T-helper 1 cell treated with Interleukin-12 subunit alpha and Interleukin-12 subunit beta and Interleukin-4 antibody, amounts not matched to agents 30 μg/mL and 1 μg/mL, for 36 hours (primary cell): Measurements from ENCODE around the gene SLC34A1.

Experiments used
- H3K27ac Mint-ChIP-seq: one replicate; pipeline ENCODE4 v1.8.0; 2021; ENCODE audit warnings: mild to moderate bottlenecking, mixed read lengths
- H3K27me3 Mint-ChIP-seq: one replicate; pipeline ENCODE4 v1.8.0; 2021; ENCODE audit warnings: low read depth, mixed read lengths
- H3K36me3 Mint-ChIP-seq: one replicate; pipeline ENCODE4 v1.8.0; 2021; ENCODE audit warnings: low read depth, mixed read lengths
- H3K4me1 Mint-ChIP-seq: one replicate; pipeline ENCODE4 v1.8.0; 2021; ENCODE audit warnings: low read depth, mixed read lengths
- H3K4me3 Mint-ChIP-seq: one replicate; pipeline ENCODE4 v1.8.0; 2021; ENCODE audit warnings: mild to moderate bottlenecking, moderate library complexity, mixed read lengths
- H3K9me3 Mint-ChIP-seq: one replicate; pipeline ENCODE4 v1.8.0; 2021; ENCODE audit warnings: mixed read lengths

SLC34A1 gene

DNA sequence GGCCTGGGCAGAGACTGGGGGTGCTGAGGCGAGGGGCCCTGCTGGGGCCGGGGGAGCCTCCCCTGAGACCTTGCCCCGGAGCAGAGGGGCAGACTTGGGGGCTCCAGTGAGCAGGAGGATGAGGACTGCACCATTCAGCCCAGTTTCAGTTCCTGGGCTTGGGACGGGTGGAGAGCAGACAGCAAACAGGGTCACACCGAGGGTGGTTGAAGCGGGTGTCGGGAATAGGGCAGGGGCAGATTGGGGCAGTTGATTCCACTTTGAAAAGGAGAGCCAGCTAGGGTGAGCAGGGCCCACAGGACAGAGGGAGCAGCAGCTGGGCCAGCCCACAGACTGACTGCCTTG lies 46.7 kb downstream of the SLC34A1 start:
- Mint-ChIP-seq H3K4me1 (peaks cover 49% of the 10 kb centered on the region), H3K36me3 (peaks cover 44% of the 10 kb centered on the region), H3K4me3 (peak overlapping the region; percentile 71), H3K9me3 (no peaks in the 10 kb centered on the region), H3K27me3 (no peaks in the 10 kb centered on the region), H3K27ac (peak overlapping the region; percentile 86)

GRCh38 chr5:177431317-177432142 lies 47.3 kb downstream of the SLC34A1 start:
- no peaks in the 10 kb centered on the region for H3K27me3 Mint-ChIP-seq
- H3K4me1 Mint-ChIP-seq = peaks cover 49% of the 10 kb centered on the region
- peaks cover 44% of the 10 kb centered on the region for H3K36me3 Mint-ChIP-seq

GRCh38 chr5:177432143-177432838 lies 48.1 kb downstream of the SLC34A1 start:
- Mint-ChIP-seq H3K4me3 (peak overlapping the region; percentile 78), H3K9me3 (no peaks in the 10 kb centered on the region), H3K27me3 (no peaks in the 10 kb centered on the region), H3K27ac (peak overlapping the region; percentile 86), H3K36me3 (peaks cover 50% of the 10 kb centered on the region), H3K4me1 (peaks cover 51% of the 10 kb centered on the region)

More at GRCh38 chr5:177431317-177432142, 47.3 kb downstream of the SLC34A1 start:
- Mint-ChIP-seq H3K4me3 (peak overlapping the region; percentile 78), H3K27ac (peak overlapping the region; percentile 86), H3K9me3 (no peaks in the 10 kb centered on the region)

- no peaks in the 10 kb centered on the region for H3K27me3 Mint-ChIP-seq
- no peak overlapping the region for H3K27ac Mint-ChIP-seq
- H3K4me1 Mint-ChIP-seq = peaks cover 51% of the 10 kb centered on the region
- H3K36me3 Mint-ChIP-seq = peaks cover 53% of the 10 kb centered on the region
- H3K9me3 Mint-ChIP-seq = no peaks in the 10 kb centered on the region
- H3K4me3 Mint-ChIP-seq = no peak overlapping the region
These were observed 48.8 kb downstream of the SLC34A1 start for GRCh38 chr5:177432839-177433657.

- peaks cover 60% of the 10 kb centered on the region for H3K36me3 Mint-ChIP-seq
- no peak overlapping the region for H3K4me3 Mint-ChIP-seq
- no peaks in the 10 kb centered on the region for H3K27me3 Mint-ChIP-seq
- no peak overlapping the region for H3K27ac Mint-ChIP-seq
- no peaks in the 10 kb centered on the region for H3K9me3 Mint-ChIP-seq
- peaks cover 50% of the 10 kb centered on the region for H3K4me1 Mint-ChIP-seq
These were observed 49.5 kb downstream of the SLC34A1 start for GRCh38 chr5:177433658-177434217.

- Mint-ChIP-seq H3K36me3 (peaks cover 53% of the 10 kb centered on the region), H3K9me3 (no peaks in the 10 kb centered on the region), H3K4me1 (peaks cover 43% of the 10 kb centered on the region), H3K27me3 (no peaks in the 10 kb centered on the region), H3K27ac (peak overlapping the region; percentile 62), H3K4me3 (peak overlapping the region; percentile 31)
These were observed 50.2 kb downstream of the SLC34A1 start for GRCh38 chr5:177434437-177434836.

DNA sequence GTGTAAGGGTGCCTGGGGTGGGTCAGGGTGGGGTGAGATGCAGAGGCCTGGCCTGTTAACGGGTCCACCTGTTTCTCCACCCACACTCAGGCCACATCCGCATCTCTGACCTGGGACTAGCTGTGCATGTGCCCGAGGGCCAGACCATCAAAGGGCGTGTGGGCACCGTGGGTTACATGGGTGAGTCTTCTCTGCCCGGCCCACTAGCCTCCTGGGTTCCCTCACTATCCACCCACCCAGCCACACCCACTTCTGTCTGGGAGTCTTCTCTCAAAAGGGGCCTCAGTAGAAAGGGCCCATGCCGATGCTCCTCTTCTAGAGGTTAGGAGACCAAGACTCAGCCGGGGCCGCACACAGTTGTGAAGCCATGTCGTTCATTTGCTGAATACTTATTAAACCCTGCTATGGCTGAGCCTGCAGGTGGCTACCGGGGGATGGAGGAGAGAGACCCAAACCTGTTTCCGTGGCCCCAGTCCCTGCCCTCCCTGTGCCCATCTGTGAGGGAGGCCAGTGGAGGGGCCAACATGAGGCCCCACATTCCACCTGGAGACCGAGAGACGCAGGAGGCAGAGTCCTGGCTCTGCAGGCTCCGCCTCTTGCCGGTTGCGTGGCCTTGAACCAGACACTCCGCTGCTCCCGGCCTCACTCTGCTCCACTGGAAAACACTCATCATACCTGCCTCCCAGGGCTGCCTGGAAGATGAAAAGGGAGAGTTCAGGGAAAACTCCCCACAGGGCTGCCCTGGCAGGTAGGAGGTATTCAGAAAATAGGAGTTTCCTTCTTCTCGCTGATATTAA lies 50.9 kb downstream of the SLC34A1 start:
- Mint-ChIP-seq H3K4me3 (no peak overlapping the region), H3K9me3 (no peaks in the 10 kb centered on the region), H3K27me3 (no peaks in the 10 kb centered on the region), H3K36me3 (peaks cover 56% of the 10 kb centered on the region), H3K4me1 (peaks cover 37% of the 10 kb centered on the region), H3K27ac (no peak overlapping the region)

DNA sequence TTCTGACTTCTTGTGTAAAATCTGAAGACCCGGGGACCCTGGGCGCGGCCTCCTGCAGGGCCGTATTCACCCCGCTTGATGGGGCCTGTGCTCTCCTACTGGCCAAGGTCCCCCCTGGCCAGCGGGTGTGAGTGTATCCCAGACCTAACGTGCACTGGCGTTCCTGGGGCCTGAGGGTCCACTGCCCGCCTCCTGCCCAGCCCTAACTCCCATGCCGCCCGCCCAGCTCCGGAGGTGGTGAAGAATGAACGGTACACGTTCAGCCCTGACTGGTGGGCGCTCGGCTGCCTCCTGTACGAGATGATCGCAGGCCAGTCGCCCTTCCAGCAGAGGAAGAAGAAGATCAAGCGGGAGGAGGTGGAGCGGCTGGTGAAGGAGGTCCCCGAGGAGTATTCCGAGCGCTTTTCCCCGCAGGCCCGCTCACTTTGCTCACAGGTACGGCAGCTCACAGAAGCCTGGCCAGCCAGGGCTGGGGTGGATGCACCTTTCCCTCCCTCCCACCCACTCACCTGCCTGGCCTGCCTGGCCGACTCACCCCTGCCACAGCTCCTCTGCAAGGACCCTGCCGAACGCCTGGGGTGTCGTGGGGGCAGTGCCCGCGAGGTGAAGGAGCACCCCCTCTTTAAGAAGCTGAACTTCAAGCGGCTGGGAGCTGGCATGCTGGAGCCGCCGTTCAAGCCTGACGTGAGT lies 51.8 kb downstream of the SLC34A1 start:
- Mint-ChIP-seq H3K4me1 (peaks cover 29% of the 10 kb centered on the region), H3K36me3 (peaks cover 48% of the 10 kb centered on the region), H3K9me3 (no peaks in the 10 kb centered on the region), H3K4me3 (no peak overlapping the region), H3K27me3 (no peaks in the 10 kb centered on the region), H3K27ac (no peak overlapping the region)

DNA sequence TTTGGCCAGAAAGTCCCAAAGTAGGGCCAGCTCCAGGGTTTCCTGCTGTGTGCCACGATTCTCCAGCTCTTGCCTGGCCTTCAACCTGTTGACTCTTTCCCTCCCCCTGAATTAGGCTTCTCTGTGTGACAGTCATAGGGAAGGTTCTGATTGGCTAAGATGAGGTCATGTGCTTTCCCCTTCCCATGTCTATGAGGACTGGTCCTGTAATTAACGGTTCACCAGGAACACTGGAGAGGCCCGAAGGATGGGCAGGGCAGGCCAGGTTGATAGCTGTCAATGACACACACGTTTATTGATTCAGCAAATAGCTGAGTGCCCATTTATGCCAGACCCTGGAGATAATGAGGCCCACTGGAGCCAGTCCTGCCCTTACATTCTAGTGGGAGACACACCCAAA lies 53.4 kb downstream of the SLC34A1 start:
- peaks cover 50% of the 10 kb centered on the region for H3K36me3 Mint-ChIP-seq
- H3K27me3 Mint-ChIP-seq = no peaks in the 10 kb centered on the region
- no peak overlapping the region for H3K4me3 Mint-ChIP-seq
- no peak overlapping the region for H3K27ac Mint-ChIP-seq
- H3K4me1 Mint-ChIP-seq = peaks cover 19% of the 10 kb centered on the region
- no peaks in the 10 kb centered on the region for H3K9me3 Mint-ChIP-seq

DNA sequence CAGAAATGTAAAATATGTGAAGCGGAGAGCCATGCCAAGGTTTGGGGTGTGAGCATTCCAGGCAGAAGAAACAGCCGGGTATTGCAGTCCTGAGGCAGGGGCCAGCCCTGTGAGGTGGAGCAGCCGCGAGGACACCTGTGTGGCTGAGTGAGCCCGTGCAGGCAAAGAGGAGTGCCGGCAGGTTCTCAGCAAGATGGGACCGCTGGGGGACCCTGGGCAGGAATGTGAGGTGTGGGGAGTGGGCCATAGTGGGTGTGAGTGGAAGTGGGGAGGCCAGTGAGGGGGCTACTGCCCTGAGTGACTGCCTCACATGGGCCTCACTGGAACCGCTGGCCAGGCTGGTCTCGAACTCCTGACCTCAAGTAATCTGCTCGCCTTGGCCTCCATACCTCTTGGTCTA lies 54.2 kb downstream of the SLC34A1 start:
- Mint-ChIP-seq H3K9me3 (no peaks in the 10 kb centered on the region), H3K4me1 (peaks cover 19% of the 10 kb centered on the region), H3K27me3 (no peaks in the 10 kb centered on the region), H3K36me3 (peaks cover 48% of the 10 kb centered on the region), H3K4me3 (no peak overlapping the region), H3K27ac (no peak overlapping the region)

DNA sequence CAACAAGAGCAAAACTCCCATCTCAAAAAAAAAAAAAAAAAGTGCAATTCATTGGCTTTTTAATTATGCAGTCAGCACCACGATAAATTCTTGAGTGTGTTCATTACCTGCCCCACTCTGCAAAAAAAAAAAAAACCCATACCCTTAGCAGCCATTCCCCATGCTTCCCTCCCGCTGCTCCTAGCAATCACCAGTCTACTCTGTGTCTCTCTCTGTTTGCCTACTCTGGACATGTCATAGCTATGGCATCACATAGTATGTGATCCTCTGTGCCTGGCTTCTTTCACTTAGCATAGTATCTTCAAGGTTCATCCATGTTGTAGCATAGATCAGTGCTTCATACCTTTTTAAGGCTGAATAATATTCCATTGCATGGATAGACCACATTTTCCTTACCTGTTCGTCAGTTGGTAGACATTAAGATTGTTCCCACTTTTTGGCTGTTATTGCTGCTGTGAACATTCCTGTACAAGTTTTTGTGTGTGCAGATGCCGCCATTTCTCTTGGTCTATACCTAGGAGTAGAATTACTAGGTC lies 55.4 kb downstream of the SLC34A1 start:
- no peaks in the 10 kb centered on the region for H3K27me3 Mint-ChIP-seq
- no peaks in the 10 kb centered on the region for H3K9me3 Mint-ChIP-seq
- H3K27ac Mint-ChIP-seq = no peak overlapping the region
- H3K36me3 Mint-ChIP-seq = peaks cover 43% of the 10 kb centered on the region
- no peak overlapping the region for H3K4me3 Mint-ChIP-seq
- peaks cover 23% of the 10 kb centered on the region for H3K4me1 Mint-ChIP-seq

DNA sequence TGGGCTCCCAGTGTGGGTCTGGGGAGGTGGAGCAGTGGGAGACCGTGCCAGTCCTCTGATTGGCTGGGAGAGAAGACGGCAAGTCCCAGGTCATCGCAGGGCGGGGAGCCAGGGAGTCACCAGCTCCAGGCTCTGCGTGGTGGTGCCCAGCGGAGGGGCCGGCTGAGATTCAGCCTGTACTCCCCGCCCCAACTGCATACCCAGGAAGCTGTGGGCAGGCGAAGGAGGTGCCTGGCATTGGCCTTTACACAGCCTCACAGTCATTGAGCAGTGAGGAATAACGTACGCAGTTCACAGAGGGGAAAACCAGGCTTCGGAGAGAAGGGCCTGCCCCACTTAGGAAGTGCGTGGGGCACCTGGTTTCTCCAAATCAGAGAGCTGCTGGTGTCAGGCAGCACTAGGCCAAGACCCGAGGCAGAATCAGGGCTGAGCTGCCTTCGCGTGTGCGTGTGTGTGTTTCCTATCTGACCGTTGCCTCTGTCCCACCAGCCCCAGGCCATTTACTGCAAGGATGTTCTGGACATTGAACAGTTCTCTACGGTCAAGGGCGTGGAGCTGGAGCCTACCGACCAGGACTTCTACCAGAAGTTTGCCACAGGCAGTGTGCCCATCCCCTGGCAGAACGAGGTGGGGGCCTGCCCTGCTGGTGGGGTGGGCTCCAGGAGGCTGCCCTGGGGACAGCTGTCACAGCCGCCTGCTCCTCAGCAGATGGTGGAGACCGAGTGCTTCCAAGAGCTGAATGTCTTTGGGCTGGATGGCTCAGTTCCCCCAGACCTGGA lies 56.2 kb downstream of the SLC34A1 start:
- H3K36me3 Mint-ChIP-seq = peaks cover 39% of the 10 kb centered on the region
- no peaks in the 10 kb centered on the region for H3K9me3 Mint-ChIP-seq
- peaks cover 28% of the 10 kb centered on the region for H3K4me1 Mint-ChIP-seq
- H3K4me3 Mint-ChIP-seq = no peak overlapping the region
- H3K27me3 Mint-ChIP-seq = no peaks in the 10 kb centered on the region
- H3K27ac Mint-ChIP-seq = no peak overlapping the region
